AG09309 (cell line): Measurements from ENCODE around the gene CST4.
A peak's percentile ranks its signal among the peaks of the same experiment; 100 is the strongest.

ENCODE experiments used
- DNase-seq: peaks from one replicate; pipeline ENCODE4 v3.0.0-alpha.2; 2010; ENCODE audit warnings: low read depth
- H3K4me3 ChIP-seq: 2 replicates; pipeline ENCODE4 v1.5.1; 2011; ENCODE audit warnings: mild to moderate bottlenecking, low read depth, low read length, moderate library complexity; ENCODE audit not compliant: control insufficient read depth
- CTCF ChIP-seq: IDR thresholded peaks from 2 replicates; pipeline ENCODE4 v1.5.1; 2011; ENCODE audit warnings: mild to moderate bottlenecking, low read depth, low read length, inconsistent platforms; ENCODE audit not compliant: insufficient read depth, control insufficient read depth; ENCODE audit errors: missing control alignments

Gene CST4

GRCh38 chr20:23647346-23647745 lies 41.5 kb downstream of the CST4 start:
- H3K4me3 ChIP-seq = no peak overlapping the region
- no peak for DNase-seq
- TF ChIP-seq CTCF = no peak

GRCh38 chr20:23646106-23646873 lies 42.5 kb downstream of the CST4 start:
- DNase-seq = no peak
- no peak for TF ChIP-seq CTCF
- H3K4me3 ChIP-seq = no peak overlapping the region

- no peak for DNase-seq
- TF ChIP-seq CTCF = no peak
Observed at GRCh38 chr20:23645575-23645974, 43.3 kb downstream of the CST4 start.

GRCh38 chr20:23644164-23644563 lies 44.7 kb downstream of the CST4 start:
- no peak for DNase-seq
- H3K4me3 ChIP-seq = no peak overlapping the region
- no peak for TF ChIP-seq CTCF

More at GRCh38 chr20:23645575-23645974, 43.3 kb downstream of the CST4 start:
- H3K4me3 ChIP-seq = no peak overlapping the region

- no peak overlapping the region for H3K4me3 ChIP-seq
- TF ChIP-seq CTCF = no peak
- no peak for DNase-seq
Observed at GRCh38 chr20:23643659-23644058, 45.2 kb downstream of the CST4 start.

- TF ChIP-seq CTCF = no peak
- H3K4me3 ChIP-seq = no peak overlapping the region
- peak; percentile 55 for DNase-seq
Observed at GRCh38 chr20:23641936-23642751, 46.7 kb downstream of the CST4 start.
